ENCODE data around the gene BDKRB1. TPM values are rescaled to one million over a fixed set of nuclear protein-coding genes. Genes with fewer than 3 reads are reported as not detected.

Gene BDKRB1
- total RNA-seq, 2 donors from 2014 or later: 3.2 to 5.5 TPM

DNA sequence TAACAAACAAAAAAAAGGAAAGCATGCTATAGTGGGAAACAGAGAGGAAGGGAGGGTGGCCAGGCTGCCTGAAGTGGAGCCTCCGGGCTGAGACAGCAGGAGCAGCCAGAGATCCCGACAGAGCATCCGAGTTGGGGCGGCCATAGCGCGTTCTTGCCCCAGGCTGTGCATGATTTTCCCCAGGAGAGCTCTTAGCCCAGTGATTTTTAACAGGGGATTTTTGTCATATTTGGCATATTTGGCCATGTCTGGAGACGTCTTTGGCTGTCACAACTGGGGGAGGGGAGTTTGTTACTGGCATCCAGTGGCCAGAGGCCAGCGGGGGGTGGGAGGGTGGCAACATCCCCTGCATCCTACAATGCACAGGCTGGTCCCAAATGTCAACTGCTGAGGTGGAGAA is 23.6 kb downstream of the BDKRB1 start:
- H3K27ac ChIP-seq: no peak overlapping the region
- intact Hi-C loops (cut with DNase I): loop anchor here (10.0 kb wide), 2 partner anchors 285 to 715 kb away; no protein-coding TSS in a partner anchor
- no peak overlapping the region for H3K4me3 ChIP-seq
- no peaks in the 10 kb centered on the region for H3K4me1 ChIP-seq
- H3K9ac ChIP-seq (ENCODE audit: low read depth in 2 of 2, low read length in 2 of 2): no peak overlapping the region
- H3K9me3 ChIP-seq: no peaks in the 10 kb centered on the region
- H3K36me3 ChIP-seq: no peaks in the 10 kb centered on the region
- TF ChIP-seq, protein P1, sequence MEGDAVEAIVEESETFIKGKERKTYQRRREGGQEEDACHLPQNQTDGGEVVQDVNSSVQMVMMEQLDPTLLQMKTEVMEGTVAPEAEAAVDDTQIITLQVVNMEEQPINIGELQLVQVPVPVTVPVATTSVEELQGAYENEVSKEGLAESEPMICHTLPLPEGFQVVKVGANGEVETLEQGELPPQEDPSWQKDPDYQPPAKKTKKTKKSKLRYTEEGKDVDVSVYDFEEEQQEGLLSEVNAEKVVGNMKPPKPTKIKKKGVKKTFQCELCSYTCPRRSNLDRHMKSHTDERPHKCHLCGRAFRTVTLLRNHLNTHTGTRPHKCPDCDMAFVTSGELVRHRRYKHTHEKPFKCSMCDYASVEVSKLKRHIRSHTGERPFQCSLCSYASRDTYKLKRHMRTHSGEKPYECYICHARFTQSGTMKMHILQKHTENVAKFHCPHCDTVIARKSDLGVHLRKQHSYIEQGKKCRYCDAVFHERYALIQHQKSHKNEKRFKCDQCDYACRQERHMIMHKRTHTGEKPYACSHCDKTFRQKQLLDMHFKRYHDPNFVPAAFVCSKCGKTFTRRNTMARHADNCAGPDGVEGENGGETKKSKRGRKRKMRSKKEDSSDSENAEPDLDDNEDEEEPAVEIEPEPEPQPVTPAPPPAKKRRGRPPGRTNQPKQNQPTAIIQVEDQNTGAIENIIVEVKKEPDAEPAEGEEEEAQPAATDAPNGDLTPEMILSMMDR (IDR thresholded peaks at IDR 0.05): no peak
- H3K27me3 ChIP-seq: no peaks in the 10 kb centered on the region
- no peak for DNase-seq

DNA sequence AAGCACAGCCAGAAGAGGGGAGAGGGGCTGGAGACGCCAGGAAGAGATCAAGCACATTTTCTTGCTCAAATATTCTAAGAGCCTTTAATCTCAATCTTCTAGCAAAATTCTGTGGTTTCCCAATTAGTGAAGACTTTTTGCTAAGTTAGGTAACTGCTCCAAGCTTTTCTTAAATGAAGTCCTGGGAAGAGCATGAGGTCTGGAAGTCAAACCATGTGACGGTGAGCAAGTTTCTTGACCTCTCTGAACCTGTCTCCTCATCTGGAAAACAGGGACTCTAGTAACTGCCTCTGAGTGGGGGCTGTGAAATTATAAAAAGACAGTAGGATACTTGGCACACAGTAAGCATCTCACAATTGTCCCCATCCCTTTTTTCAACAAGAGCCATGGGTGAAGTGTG is 24.1 kb downstream of the BDKRB1 start:
- Histone ChIP-seq H3K27me3 (no peaks in the 10 kb centered on the region), H3K27ac (no peak overlapping the region), H3K36me3 (no peaks in the 10 kb centered on the region), H3K9ac (ENCODE audit: low read depth in 2 of 2, low read length in 2 of 2) (no peak overlapping the region), H3K4me1 (no peaks in the 10 kb centered on the region), H3K9me3 (no peaks in the 10 kb centered on the region), H3K4me3 (no peak overlapping the region)
- intact Hi-C loops (cut with DNase I): no loop called here
- no peak for DNase-seq
- TF ChIP-seq, protein P1 (IDR thresholded peaks at IDR 0.05): no peak

DNA sequence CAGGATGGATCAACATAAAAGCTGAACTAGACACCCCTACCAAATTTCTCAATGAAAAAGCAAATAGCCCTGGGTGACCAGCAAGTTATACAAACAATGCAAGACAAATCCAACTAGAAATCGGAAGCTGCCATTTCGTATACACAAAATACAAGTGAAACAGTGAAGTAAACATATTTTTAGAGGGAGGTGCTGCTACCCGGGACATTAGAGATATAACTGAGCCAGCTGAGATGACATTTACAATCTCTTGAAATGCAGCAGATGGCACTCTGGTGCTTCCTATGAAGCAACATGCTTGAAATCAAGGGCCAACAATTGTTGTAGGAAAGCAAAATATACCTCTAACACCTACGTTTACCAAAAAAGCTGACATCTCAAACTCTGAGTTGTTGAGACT is 25.5 kb downstream of the BDKRB1 start:
- no peaks in the 10 kb centered on the region for H3K36me3 ChIP-seq
- H3K9ac ChIP-seq (ENCODE audit: low read depth in 2 of 2, low read length in 2 of 2): no peak overlapping the region
- no peak for DNase-seq
- H3K9me3 ChIP-seq: no peaks in the 10 kb centered on the region
- H3K4me1 ChIP-seq: no peaks in the 10 kb centered on the region
- no peak overlapping the region for H3K4me3 ChIP-seq
- intact Hi-C loops (cut with DNase I): no loop called here
- TF ChIP-seq, protein P1 (IDR thresholded peaks at IDR 0.05): no peak
- H3K27ac ChIP-seq: no peak overlapping the region
- no peaks in the 10 kb centered on the region for H3K27me3 ChIP-seq

DNA sequence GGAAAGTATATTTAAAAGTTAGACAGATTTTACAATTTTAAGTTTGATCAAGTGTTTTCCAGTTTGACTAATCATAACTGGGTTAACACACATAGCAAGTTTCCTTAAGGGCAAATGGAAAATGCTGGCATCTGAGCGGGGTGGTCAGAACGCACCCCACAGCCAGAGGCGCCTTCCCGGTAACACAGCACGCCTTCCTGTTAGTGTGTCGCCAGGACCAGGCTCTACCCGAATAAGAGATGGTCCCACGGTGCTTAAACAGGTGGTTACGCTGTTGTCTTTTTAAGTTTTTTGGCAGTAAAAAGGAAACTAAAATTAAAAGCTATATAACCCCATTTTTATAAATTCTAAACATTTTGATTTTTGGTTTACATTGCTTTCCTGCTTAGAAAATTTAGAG is 28.0 kb downstream of the BDKRB1 start:
- H3K4me1 ChIP-seq: no peaks in the 10 kb centered on the region
- intact Hi-C loops (cut with DNase I): no loop called here
- no peak overlapping the region for H3K9ac ChIP-seq (ENCODE audit: low read depth in 2 of 2, low read length in 2 of 2)
- H3K27me3 ChIP-seq: no peaks in the 10 kb centered on the region
- TF ChIP-seq, protein P1 (IDR thresholded peaks at IDR 0.05): no peak
- no peaks in the 10 kb centered on the region for H3K9me3 ChIP-seq
- H3K4me3 ChIP-seq: no peak overlapping the region
- no peak for DNase-seq
- H3K27ac ChIP-seq: no peak overlapping the region
- no peaks in the 10 kb centered on the region for H3K36me3 ChIP-seq

DNA sequence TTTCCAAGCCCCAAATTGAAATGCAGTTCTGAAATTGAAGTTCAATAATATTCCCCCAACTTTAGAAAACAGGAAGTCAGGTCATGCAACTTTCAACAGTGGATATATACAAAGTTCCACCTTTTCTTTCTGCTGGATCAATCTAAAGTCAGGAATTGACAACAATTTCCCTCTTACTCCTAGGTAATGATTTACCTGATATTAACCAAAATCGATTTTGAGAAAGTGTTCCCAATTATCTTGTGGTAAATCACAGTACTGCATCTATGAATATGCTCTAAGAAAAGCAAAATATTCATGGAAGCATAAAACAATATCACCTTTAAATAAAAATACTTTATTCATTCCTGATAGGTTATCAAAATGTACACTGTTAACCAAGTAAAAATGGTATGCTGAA is 28.4 kb downstream of the BDKRB1 start:
- intact Hi-C loops (cut with DNase I): no loop called here
- no peaks in the 10 kb centered on the region for H3K9me3 ChIP-seq
- TF ChIP-seq, protein P1 (IDR thresholded peaks at IDR 0.05): no peak
- H3K4me3 ChIP-seq: no peak overlapping the region
- DNase-seq: no peak
- no peaks in the 10 kb centered on the region for H3K4me1 ChIP-seq
- H3K9ac ChIP-seq (ENCODE audit: low read depth in 2 of 2, low read length in 2 of 2): no peak overlapping the region
- no peaks in the 10 kb centered on the region for H3K36me3 ChIP-seq
- H3K27me3 ChIP-seq: no peaks in the 10 kb centered on the region
- no peak overlapping the region for H3K27ac ChIP-seq

DNA sequence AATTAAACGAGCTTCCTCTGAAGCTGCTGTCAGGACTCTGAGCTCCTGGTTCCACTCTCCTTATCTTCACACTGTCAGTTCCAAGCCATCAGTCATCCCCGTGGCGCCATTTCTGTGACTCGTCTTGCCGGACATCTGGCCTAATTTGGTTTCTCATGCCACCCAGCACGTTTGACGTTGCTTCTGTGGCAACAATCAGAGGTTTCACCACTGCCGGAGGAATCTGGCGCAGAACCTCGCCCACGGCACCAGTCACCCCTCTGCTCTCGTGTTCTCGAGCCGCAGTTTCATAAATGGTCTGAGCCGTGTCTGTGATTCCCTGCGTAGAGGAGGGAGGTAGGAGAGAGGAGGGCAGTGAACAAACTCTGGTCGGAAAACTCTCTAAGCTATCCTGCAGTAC is 29.7 kb downstream of the BDKRB1 start:
- no peaks in the 10 kb centered on the region for H3K27me3 ChIP-seq
- H3K4me3 ChIP-seq: no peak overlapping the region
- TF ChIP-seq, protein P1 (IDR thresholded peaks at IDR 0.05): no peak
- no peaks in the 10 kb centered on the region for H3K4me1 ChIP-seq
- H3K9me3 ChIP-seq: no peaks in the 10 kb centered on the region
- H3K9ac ChIP-seq (ENCODE audit: low read depth in 2 of 2, low read length in 2 of 2): no peak overlapping the region
- no peak for DNase-seq
- H3K36me3 ChIP-seq: no peaks in the 10 kb centered on the region
- intact Hi-C loops (cut with DNase I): no loop called here
- H3K27ac ChIP-seq: no peak overlapping the region
